OCI-LY7 (cell line): Measurements from ENCODE around the gene HVCN1. TPM values are rescaled to one million over a fixed set of nuclear protein-coding genes. Genes with fewer than 3 reads are reported as not detected.

Experiments
- BruUV-seq: library from RNA; stranded (reverse); fragments of 400-500 nt; replicated peaks from 2 replicates; lab custom pipeline; 2021; lab: Mats Ljungman, UMichigan
- CTCF ChIA-PET: fragments of 300-600 bp; sonication (Branson Sonifier 250); formaldehyde crosslinking; loops from one replicate; lab custom pipeline; 2022; ENCODE audit warnings: antibody characterized with exemption; ENCODE audit not compliant: unreplicated experiment; lab: Charles Lee
- POLR2A ChIA-PET: fragments of 300-600 bp; sonication (Branson Sonifier 250); formaldehyde crosslinking; loops from one replicate; lab custom pipeline; 2022; ENCODE audit warnings: antibody characterized with exemption; lab: Charles Lee
- DNase-seq: peaks from one replicate; pipeline ENCODE4 v3.0.0-alpha.2; 2015; ENCODE audit warnings: low spot score
- H2AFZ ChIP-seq: fragments of 200-600 bp; sonication (generic), shearing (Covaris generic); 2 replicates; pipeline ENCODE4 v1.6.1; 2014; ENCODE audit warnings: mild to moderate bottlenecking, antibody characterized with exemption, low read length, moderate library complexity
- H3K27ac ChIP-seq: fragments of 200-600 bp; sonication (generic); 2 replicates; pipeline ENCODE4 v1.5.1; 2014; ENCODE audit warnings: mixed run types, low read depth, mild to moderate bottlenecking, moderate library complexity, low read length, inconsistent platforms; ENCODE audit not compliant: poor library complexity, severe bottlenecking
- H3K36me3 ChIP-seq: fragments of 200-600 bp; sonication (generic); 2 replicates; pipeline ENCODE4 v1.6.1; 2014; ENCODE audit warnings: mild to moderate bottlenecking, antibody characterized with exemption, low read length, moderate library complexity, mixed read lengths; ENCODE audit not compliant: insufficient read depth
- H3K4me1 ChIP-seq: fragments of 200-600 bp; sonication (generic); 2 replicates; pipeline ENCODE4 v1.5.1; 2014; ENCODE audit warnings: mild to moderate bottlenecking, low read length; ENCODE audit not compliant: insufficient read depth, poor library complexity, severe bottlenecking
- H3K4me2 ChIP-seq: fragments of 200-600 bp; sonication (generic); 2 replicates; pipeline ENCODE4 v1.6.1; 2014; ENCODE audit warnings: mild to moderate bottlenecking, low read length
- H3K4me3 ChIP-seq: fragments of 200-600 bp; sonication (generic); 2 replicates; pipeline ENCODE4 v1.5.1; 2014; ENCODE audit warnings: mild to moderate bottlenecking, low read depth, low read length; ENCODE audit not compliant: poor library complexity, severe bottlenecking
- H3K79me2 ChIP-seq: fragments of 200-600 bp; sonication (generic); 2 replicates; pipeline ENCODE4 v1.6.1; 2016; ENCODE audit warnings: low read depth, mild to moderate bottlenecking, low read length, moderate library complexity, mixed read lengths; ENCODE audit not compliant: insufficient read depth
- H3K9me2 ChIP-seq: fragments of 200-600 bp; sonication (generic); 2 replicates; pipeline ENCODE4 v1.6.1; 2016; ENCODE audit warnings: mild to moderate bottlenecking, low read length, mixed read lengths; ENCODE audit not compliant: insufficient read depth
- H3K9me3 ChIP-seq: fragments of 200-600 bp; sonication (generic); 2 replicates; pipeline ENCODE4 v1.6.1; 2014; ENCODE audit warnings: mild to moderate bottlenecking, mixed run types, low read length, mixed read lengths
- H4K20me1 ChIP-seq: fragments of 200-600 bp; sonication (generic); 2 replicates; pipeline ENCODE4 v1.6.1; 2014; ENCODE audit warnings: mild to moderate bottlenecking, antibody characterized with exemption, low read length, moderate library complexity, mixed read lengths; ENCODE audit not compliant: insufficient read depth
- EZH2phosphoT487 ChIP-seq: fragments of 200-600 bp; sonication (generic); IDR thresholded peaks from 2 replicates; pipeline ENCODE4 v1.6.1; 2018; ENCODE audit warnings: low read depth, borderline replicate concordance, mild to moderate bottlenecking, mixed run types, antibody characterized with exemption, low read length, moderate library complexity, mixed read lengths
- intact Hi-C: fragments of 100-400 bp; cut with micrococcal nuclease; formaldehyde crosslinking; loops from one replicate; pipeline ENCODE4 v1.10.0; 2022; ENCODE audit not compliant: unreplicated experiment
- total RNA-seq, 2 experiments: library from RNA; depleted of rRNA in 1 of 2; stranded (reverse); fragments of >200 nt in 1 of 2; shearing (Covaris generic) in 1 of 2; gene quantifications; 2 replicates each; pipeline ENCODE4 v1.2.3, GENCODE V29; 2014 to 2022
- TF ChIP-seq, protein P1 (sequence below): fragments of 200-600 bp; sonication (generic); conservative IDR thresholded peaks from 2 replicates; pipeline ENCODE4 v1.5.1; 2014; ENCODE audit warnings: mild to moderate bottlenecking, antibody characterized with exemption, low read length, moderate library complexity, mixed read lengths

HVCN1 gene
- total RNA-seq, 2 experiments from 2014 or later: 4.5 to 9.3 TPM

DNA sequence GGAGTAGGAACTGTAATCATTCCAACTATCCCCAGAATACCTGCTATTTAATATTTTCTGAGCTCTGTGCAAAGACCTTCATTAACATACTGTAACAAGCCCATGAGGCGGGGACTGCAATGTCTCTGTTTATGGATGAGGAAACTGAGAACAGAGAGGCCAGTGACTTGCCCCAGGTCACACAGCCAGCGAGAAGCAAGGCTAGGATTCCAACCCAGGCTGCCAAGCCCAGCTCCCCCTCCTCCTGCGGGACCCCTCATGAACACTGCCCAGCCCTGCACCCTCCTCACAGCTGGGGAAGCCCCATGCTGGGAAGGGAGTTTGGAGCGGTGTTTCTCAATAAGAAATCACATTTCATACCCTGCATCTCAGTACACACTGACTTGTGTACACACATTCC, 10.9 kb downstream of the HVCN1 start:
- no peak for DNase-seq
- peaks cover 63% of the 10 kb centered on the region for H3K4me1 ChIP-seq
- H3K4me3 ChIP-seq: peak overlapping the region; percentile 23
- H4K20me1 ChIP-seq: no peaks in the 10 kb centered on the region
- H2AFZ ChIP-seq: peak overlapping the region; percentile 36; the same call in 1 of the 2 replicates
- H3K27ac ChIP-seq: peak overlapping the region; percentile 51
- CTCF ChIA-PET: no interaction called here
- H3K36me3 ChIP-seq: no peaks in the 10 kb centered on the region
- BruUV-seq: no TSS peak
- TF ChIP-seq, protein P1, sequence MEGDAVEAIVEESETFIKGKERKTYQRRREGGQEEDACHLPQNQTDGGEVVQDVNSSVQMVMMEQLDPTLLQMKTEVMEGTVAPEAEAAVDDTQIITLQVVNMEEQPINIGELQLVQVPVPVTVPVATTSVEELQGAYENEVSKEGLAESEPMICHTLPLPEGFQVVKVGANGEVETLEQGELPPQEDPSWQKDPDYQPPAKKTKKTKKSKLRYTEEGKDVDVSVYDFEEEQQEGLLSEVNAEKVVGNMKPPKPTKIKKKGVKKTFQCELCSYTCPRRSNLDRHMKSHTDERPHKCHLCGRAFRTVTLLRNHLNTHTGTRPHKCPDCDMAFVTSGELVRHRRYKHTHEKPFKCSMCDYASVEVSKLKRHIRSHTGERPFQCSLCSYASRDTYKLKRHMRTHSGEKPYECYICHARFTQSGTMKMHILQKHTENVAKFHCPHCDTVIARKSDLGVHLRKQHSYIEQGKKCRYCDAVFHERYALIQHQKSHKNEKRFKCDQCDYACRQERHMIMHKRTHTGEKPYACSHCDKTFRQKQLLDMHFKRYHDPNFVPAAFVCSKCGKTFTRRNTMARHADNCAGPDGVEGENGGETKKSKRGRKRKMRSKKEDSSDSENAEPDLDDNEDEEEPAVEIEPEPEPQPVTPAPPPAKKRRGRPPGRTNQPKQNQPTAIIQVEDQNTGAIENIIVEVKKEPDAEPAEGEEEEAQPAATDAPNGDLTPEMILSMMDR: no peak
- no peak for TF ChIP-seq EZH2phosphoT487
- intact Hi-C loops: no loop called here
- no peaks in the 10 kb centered on the region for H3K79me2 ChIP-seq
- POLR2A ChIA-PET: interaction anchor here (0.8 to 2.3 kb wide), 6 partner anchors 9 to 212 kb away, joined by 3 to 6 read pairs (median 4); no protein-coding TSS in a partner anchor
- peak overlapping the region; percentile 66 for H3K4me2 ChIP-seq
- H3K9me2 ChIP-seq: no peaks in the 10 kb centered on the region
- no peaks in the 10 kb centered on the region for H3K9me3 ChIP-seq

DNA sequence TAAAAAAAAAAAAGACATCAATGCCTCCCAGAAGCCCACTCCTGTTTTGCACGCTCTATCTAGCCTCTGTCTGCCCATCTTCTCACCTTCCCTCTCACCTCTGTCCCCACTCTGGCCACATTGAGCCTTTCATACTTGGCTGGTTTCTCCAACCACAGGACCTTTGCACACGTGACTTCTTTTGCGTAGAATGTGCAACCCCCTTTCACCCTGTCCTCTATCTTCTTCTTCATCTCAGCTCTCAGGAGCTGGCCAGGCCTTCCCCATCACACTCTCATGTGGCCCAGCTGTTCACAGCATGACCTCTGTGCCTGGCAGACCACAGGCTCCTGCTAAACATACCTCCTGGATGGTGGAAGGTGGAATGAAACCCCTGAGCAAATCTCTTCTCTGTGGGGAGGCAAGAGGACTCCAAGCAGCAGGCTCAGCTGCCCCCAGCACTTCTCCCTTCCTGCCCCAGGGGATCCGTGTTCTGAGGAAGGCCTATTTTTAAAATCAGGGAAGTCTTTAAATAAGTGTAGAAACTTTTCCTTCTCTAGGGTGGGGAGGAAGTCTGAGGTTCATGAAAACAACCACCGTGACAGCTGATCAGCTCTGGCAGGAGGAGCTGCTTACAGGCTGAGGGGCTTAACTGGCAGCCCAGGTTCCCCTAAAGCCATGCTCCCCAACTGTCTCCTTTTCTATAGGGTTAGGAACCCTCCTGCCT, 11.6 kb downstream of the HVCN1 start:
- Histone ChIP-seq H2AFZ (peak overlapping the region; percentile 36; the same call in 1 of the 2 replicates), H3K36me3 (no peaks in the 10 kb centered on the region), H4K20me1 (no peaks in the 10 kb centered on the region), H3K4me2 (peak overlapping the region; percentile 66), H3K27ac (peak overlapping the region; percentile 51), H3K9me2 (no peaks in the 10 kb centered on the region), H3K4me3 (peak overlapping the region; percentile 23), H3K79me2 (no peaks in the 10 kb centered on the region), H3K4me1 (peaks cover 68% of the 10 kb centered on the region), H3K9me3 (no peaks in the 10 kb centered on the region)
- BruUV-seq: no TSS peak
- intact Hi-C loops: no loop called here
- DNase-seq: peak; percentile 55
- TF ChIP-seq, protein P1: no peak
- CTCF ChIA-PET: interaction anchor here (1.0 kb wide), 1 partner anchor 77 kb away, joined by 4 read pairs; no protein-coding TSS in a partner anchor
- POLR2A ChIA-PET: interaction anchor here (0.6 to 1.4 kb wide), 6 partner anchors 9 to 212 kb away, joined by 3 to 6 read pairs (median 4); no protein-coding TSS in a partner anchor

DNA sequence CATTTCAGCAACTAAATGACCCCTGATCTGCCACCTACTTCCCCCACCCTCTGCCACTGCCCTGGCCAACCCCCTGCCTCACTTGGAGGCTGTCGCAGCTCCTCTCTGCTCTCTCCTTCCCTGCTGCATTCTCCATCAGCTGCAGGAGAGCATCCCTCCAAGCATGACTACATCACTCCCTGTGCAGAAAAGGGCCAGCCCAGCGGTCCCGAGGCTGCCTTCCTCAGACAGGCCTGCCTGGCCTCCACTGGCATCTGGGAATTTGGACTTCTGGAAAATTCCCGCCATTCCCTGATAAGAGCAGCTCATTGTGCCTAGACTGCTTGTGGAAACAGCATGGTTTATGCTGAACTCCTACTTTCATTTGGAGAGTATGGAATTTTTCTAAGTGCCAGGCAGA, 12.7 kb downstream of the HVCN1 start:
- Histone ChIP-seq H3K4me1 (peaks cover 80% of the 10 kb centered on the region), H3K36me3 (no peaks in the 10 kb centered on the region), H3K4me3 (no peak overlapping the region)

More for the DNA sequence above, 12.7 kb downstream of the HVCN1 start:
- Histone ChIP-seq H2AFZ (no peak overlapping the region), H3K27ac (no peak overlapping the region), H4K20me1 (no peaks in the 10 kb centered on the region), H3K4me2 (no peak overlapping the region), H3K9me3 (no peaks in the 10 kb centered on the region), H3K9me2 (no peaks in the 10 kb centered on the region), H3K79me2 (no peaks in the 10 kb centered on the region)
- intact Hi-C loops: no loop called here
- TF ChIP-seq, protein P1: no peak
- no peak for TF ChIP-seq EZH2phosphoT487
- no TSS peak for BruUV-seq
- ChIA-PET CTCF (no interaction called here), POLR2A (interaction anchor here (0.6 to 1.5 kb wide), 3 partner anchors 14 to 60 kb away, joined by 3 to 4 read pairs (median 3); no protein-coding TSS in a partner anchor)
- DNase-seq: no peak
